NT2/D1 (cell line): Measurements from ENCODE around the gene SPAG9.

ENCODE experiments used
- SUZ12 ChIP-seq: IDR thresholded peaks from 2 replicates; pipeline ENCODE4 v1.6.1; 2011; ENCODE audit not compliant: insufficient read length, insufficient read depth; ENCODE audit errors: extremely low read depth
- YY1 ChIP-seq: IDR thresholded peaks from 2 replicates; pipeline ENCODE4 v1.6.1; 2011; ENCODE audit not compliant: insufficient read length, insufficient read depth
- ZNF274 ChIP-seq: IDR thresholded peaks from 2 replicates; pipeline ENCODE4 v1.6.1; 2011; ENCODE audit warnings: mild to moderate bottlenecking, low read depth, low read length

- TF ChIP-seq SUZ12 = no peak
- TF ChIP-seq ZNF274 = no peak
- no peak for TF ChIP-seq YY1
Measured at GRCh38 chr17:50934672-50935220, 185.9 kb downstream of the SPAG9 start.
